GM19324 (cell line): ENCODE results near the gene PARD3.
"Not testable (repeated sequence)": the region's sequence is repeated elsewhere in the genome, so short reads cannot be mapped to it uniquely, and the experiment has no call there.

Experiments
- ATAC-seq: cut with Tn5 transposase; IDR thresholded peaks from one replicate; pipeline ENCODE4 v1.9.1; 2021; ENCODE audit warnings: mild to moderate bottlenecking, moderate library complexity; ENCODE audit not compliant: unreplicated experiment, low FRiP score

The PARD3 gene

GRCh38 chr10:34413756-34414587, 401.1 kb downstream of the PARD3 start:
- ATAC-seq, result no peak

- no peak for ATAC-seq
Observed at GRCh38 chr10:34413214-34413613, 401.9 kb downstream of the PARD3 start.

- ATAC-seq, result no peak
Observed at GRCh38 chr10:34408956-34409355, 406.1 kb downstream of the PARD3 start.

- ATAC-seq, result no peak
Observed at GRCh38 chr10:34408381-34408780, 406.7 kb downstream of the PARD3 start.

- no peak for ATAC-seq
Observed at GRCh38 chr10:34407324-34407805, 407.7 kb downstream of the PARD3 start.

- ATAC-seq, result no peak
Observed at GRCh38 chr10:34406463-34407323, 408.4 kb downstream of the PARD3 start.

GRCh38 chr10:34405611-34406462, 409.3 kb downstream of the PARD3 start:
- ATAC-seq, result no peak

GRCh38 chr10:34403512-34403911, 411.6 kb downstream of the PARD3 start:
- no peak for ATAC-seq

- ATAC-seq, result no peak
Observed at GRCh38 chr10:34400075-34400474, 415.0 kb downstream of the PARD3 start.

GRCh38 chr10:34399013-34399412, 416.1 kb downstream of the PARD3 start:
- no peak for ATAC-seq

- ATAC-seq, result no peak
Observed at GRCh38 chr10:34397324-34397723, 417.8 kb downstream of the PARD3 start.

GRCh38 chr10:34396663-34397062, 418.4 kb downstream of the PARD3 start:
- no peak for ATAC-seq

- ATAC-seq, result no peak
Observed at GRCh38 chr10:34392641-34393170, 422.4 kb downstream of the PARD3 start.

- not testable (repeated sequence) for ATAC-seq
Observed at GRCh38 chr10:34391168-34391567, 423.9 kb downstream of the PARD3 start.

GRCh38 chr10:34389801-34390200, 425.3 kb downstream of the PARD3 start:
- no peak for ATAC-seq

GRCh38 chr10:34386921-34387320, 428.2 kb downstream of the PARD3 start:
- ATAC-seq, result no peak

GRCh38 chr10:34384372-34384771, 430.7 kb downstream of the PARD3 start:
- ATAC-seq, result no peak

- no peak for ATAC-seq
Observed at GRCh38 chr10:34382626-34383025, 432.5 kb downstream of the PARD3 start.

GRCh38 chr10:34380856-34381255, 434.2 kb downstream of the PARD3 start:
- no peak for ATAC-seq

GRCh38 chr10:34378297-34378696, 436.8 kb downstream of the PARD3 start:
- ATAC-seq, result no peak
